ENCODE results near the gene ZRANB1.

DNA sequence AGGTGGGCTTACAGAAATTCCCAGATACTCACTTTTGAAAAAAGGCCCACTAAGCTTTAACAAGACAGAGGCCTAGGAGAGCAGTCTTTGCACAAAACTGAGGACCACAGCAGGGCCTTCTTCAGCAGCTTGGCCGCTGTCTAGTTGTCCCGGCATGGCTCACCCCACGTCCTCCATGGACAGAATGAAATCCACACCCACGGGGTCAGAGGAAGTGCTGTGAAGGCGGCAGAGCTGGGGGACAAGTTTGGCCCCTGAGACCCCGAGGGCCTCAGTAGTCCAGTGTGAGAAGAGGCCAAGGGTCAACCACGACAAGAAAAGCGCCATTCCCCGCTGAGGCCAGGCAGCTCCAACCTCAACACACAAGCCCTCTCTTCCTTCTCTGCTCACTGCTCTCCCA, 78.9 kb downstream of the ZRANB1 start:
- TF ChIP-seq, protein P1, sequence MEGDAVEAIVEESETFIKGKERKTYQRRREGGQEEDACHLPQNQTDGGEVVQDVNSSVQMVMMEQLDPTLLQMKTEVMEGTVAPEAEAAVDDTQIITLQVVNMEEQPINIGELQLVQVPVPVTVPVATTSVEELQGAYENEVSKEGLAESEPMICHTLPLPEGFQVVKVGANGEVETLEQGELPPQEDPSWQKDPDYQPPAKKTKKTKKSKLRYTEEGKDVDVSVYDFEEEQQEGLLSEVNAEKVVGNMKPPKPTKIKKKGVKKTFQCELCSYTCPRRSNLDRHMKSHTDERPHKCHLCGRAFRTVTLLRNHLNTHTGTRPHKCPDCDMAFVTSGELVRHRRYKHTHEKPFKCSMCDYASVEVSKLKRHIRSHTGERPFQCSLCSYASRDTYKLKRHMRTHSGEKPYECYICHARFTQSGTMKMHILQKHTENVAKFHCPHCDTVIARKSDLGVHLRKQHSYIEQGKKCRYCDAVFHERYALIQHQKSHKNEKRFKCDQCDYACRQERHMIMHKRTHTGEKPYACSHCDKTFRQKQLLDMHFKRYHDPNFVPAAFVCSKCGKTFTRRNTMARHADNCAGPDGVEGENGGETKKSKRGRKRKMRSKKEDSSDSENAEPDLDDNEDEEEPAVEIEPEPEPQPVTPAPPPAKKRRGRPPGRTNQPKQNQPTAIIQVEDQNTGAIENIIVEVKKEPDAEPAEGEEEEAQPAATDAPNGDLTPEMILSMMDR (IDR thresholded peaks at IDR 0.05): no peak
- no peak for TF ChIP-seq POLR2A (IDR thresholded peaks at IDR 0.05)
- TF ChIP-seq POLR2AphosphoS5 (IDR thresholded peaks at IDR 0.05): no peak

All from gastroesophageal sphincter (tissue), 3 donors.